Measurements from ENCODE around the gene FASTK.

FASTK gene

DNA sequence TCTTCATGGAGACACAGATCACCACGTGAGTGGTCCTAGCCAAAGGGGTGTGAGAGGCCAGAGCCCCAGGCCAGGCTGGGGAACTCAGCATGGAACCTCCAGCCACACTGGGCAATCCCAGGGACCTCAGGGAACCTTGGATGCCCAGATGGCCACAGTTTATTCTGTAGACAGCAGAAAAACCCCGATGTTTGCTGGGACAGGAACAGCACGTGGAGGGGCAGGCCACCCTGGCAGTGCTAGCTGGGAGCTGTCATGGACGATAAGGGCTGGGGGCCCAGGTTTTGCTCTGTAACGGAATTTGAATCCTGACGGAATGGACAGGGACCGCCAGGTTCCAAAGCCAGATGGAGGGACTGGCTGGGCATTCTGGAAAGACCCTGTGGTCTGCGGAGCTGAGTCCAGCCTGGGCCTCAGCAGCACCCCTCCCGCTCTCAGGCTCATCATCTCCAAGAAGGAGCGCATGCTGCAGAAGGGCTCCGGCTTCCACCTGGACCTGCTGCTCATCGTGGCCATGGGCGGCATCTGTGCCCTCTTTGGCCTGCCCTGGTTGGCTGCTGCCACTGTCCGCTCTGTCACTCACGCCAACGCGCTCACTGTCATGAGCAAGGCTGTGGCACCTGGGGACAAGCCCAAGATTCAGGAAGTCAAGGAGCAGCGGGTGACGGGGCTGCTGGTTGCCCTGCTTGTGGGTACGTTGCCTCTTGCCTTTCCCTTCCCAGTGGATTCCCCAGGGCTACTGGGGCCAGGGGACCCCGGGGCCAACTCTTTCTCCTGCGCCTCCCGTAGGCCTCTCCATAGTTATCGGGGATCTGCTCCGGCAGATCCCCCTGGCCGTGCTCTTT lies 5.6 kb downstream of the FASTK start:
- no peak for TF ChIP-seq EZH2phosphoT487 (conservative IDR thresholded peaks at IDR 0.05; ENCODE audit: low read length)
- TF ChIP-seq, protein P1, sequence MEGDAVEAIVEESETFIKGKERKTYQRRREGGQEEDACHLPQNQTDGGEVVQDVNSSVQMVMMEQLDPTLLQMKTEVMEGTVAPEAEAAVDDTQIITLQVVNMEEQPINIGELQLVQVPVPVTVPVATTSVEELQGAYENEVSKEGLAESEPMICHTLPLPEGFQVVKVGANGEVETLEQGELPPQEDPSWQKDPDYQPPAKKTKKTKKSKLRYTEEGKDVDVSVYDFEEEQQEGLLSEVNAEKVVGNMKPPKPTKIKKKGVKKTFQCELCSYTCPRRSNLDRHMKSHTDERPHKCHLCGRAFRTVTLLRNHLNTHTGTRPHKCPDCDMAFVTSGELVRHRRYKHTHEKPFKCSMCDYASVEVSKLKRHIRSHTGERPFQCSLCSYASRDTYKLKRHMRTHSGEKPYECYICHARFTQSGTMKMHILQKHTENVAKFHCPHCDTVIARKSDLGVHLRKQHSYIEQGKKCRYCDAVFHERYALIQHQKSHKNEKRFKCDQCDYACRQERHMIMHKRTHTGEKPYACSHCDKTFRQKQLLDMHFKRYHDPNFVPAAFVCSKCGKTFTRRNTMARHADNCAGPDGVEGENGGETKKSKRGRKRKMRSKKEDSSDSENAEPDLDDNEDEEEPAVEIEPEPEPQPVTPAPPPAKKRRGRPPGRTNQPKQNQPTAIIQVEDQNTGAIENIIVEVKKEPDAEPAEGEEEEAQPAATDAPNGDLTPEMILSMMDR (IDR thresholded peaks at IDR 0.05; ENCODE audit: insufficient read depth, low read length, poor library complexity, severe bottlenecking) = no peak
- H3K4me3 ChIP-seq (ENCODE audit: insufficient read depth, low read length, poor library complexity, severe bottlenecking) = no peak overlapping the region
- no peaks in the 10 kb centered on the region for H4K20me1 ChIP-seq (ENCODE audit: low read depth, low read length)
- H3K27ac ChIP-seq (ENCODE audit: low read depth, low read length) = no peak overlapping the region
- H3K36me3 ChIP-seq (ENCODE audit: low read length) = no peaks in the 10 kb centered on the region
- H3K9me3 ChIP-seq (ENCODE audit: insufficient read depth, low read length) = no peaks in the 10 kb centered on the region
- H2AFZ ChIP-seq (ENCODE audit: low read depth, low read length, severe bottlenecking) = no peak overlapping the region
- H3K4me2 ChIP-seq (ENCODE audit: low read depth, low read length, poor library complexity, severe bottlenecking) = no peak overlapping the region
- no peaks in the 10 kb centered on the region for H3K9me2 ChIP-seq (replicated peaks; ENCODE audit: insufficient read depth, low read length)
- H3K79me2 ChIP-seq (ENCODE audit: insufficient read depth, low read length) = peaks cover 11% of the 10 kb centered on the region; the same call in 1 of the 2 replicates
- peaks cover 10% of the 10 kb centered on the region; the same call in 1 of the 2 replicates for H3F3A ChIP-seq (ENCODE audit: insufficient read depth)
- no peaks in the 10 kb centered on the region for H3K27me3 ChIP-seq (ENCODE audit: low read length)
- no peak overlapping the region for H3K9ac ChIP-seq (ENCODE audit: low read length)

GRCh38 chr7:151073990-151074389 lies 6.6 kb downstream of the FASTK start:
- H3K9me3 ChIP-seq (ENCODE audit: insufficient read depth, low read length) = no peaks in the 10 kb centered on the region
- no peak overlapping the region for H3K9ac ChIP-seq (ENCODE audit: low read length)
- no peaks in the 10 kb centered on the region for H3K27me3 ChIP-seq (ENCODE audit: low read length)
- H4K20me1 ChIP-seq (ENCODE audit: low read depth, low read length) = no peaks in the 10 kb centered on the region
- H2AFZ ChIP-seq (ENCODE audit: low read depth, low read length, severe bottlenecking) = no peak overlapping the region
- H3K79me2 ChIP-seq (ENCODE audit: insufficient read depth, low read length) = peaks cover under 1% of the 10 kb centered on the region; the same call in 1 of the 2 replicates
- H3K4me3 ChIP-seq (ENCODE audit: insufficient read depth, low read length, poor library complexity, severe bottlenecking) = no peak overlapping the region
- no peaks in the 10 kb centered on the region for H3K36me3 ChIP-seq (ENCODE audit: low read length)
- H3F3A ChIP-seq (ENCODE audit: insufficient read depth) = peaks cover 10% of the 10 kb centered on the region; the same call in 1 of the 2 replicates
- H3K4me2 ChIP-seq (ENCODE audit: low read depth, low read length, poor library complexity, severe bottlenecking) = no peak overlapping the region
- no peak for TF ChIP-seq EZH2phosphoT487 (conservative IDR thresholded peaks at IDR 0.05; ENCODE audit: low read length)
- TF ChIP-seq, protein P1 (IDR thresholded peaks at IDR 0.05; ENCODE audit: insufficient read depth, low read length, poor library complexity, severe bottlenecking) = no peak
- no peaks in the 10 kb centered on the region for H3K9me2 ChIP-seq (replicated peaks; ENCODE audit: insufficient read depth, low read length)
- H3K27ac ChIP-seq (ENCODE audit: low read depth, low read length) = no peak overlapping the region

- Histone ChIP-seq H3K9me3 (ENCODE audit: insufficient read depth, low read length) (no peaks in the 10 kb centered on the region), H3K9ac (ENCODE audit: low read length) (no peak overlapping the region), H3K9me2 (replicated peaks; ENCODE audit: insufficient read depth, low read length) (no peaks in the 10 kb centered on the region), H3K4me2 (ENCODE audit: low read depth, low read length, poor library complexity, severe bottlenecking) (no peak overlapping the region), H3K27me3 (ENCODE audit: low read length) (no peaks in the 10 kb centered on the region), H4K20me1 (ENCODE audit: low read depth, low read length) (no peaks in the 10 kb centered on the region), H3K27ac (ENCODE audit: low read depth, low read length) (no peak overlapping the region), H3K79me2 (ENCODE audit: insufficient read depth, low read length) (no peaks in the 10 kb centered on the region), H3F3A (ENCODE audit: insufficient read depth) (no peaks in the 10 kb centered on the region), H2AFZ (ENCODE audit: low read depth, low read length, severe bottlenecking) (no peak overlapping the region), H3K36me3 (ENCODE audit: low read length) (no peaks in the 10 kb centered on the region), H3K4me3 (ENCODE audit: insufficient read depth, low read length, poor library complexity, severe bottlenecking) (no peak overlapping the region)
- TF ChIP-seq, protein P1 (IDR thresholded peaks at IDR 0.05; ENCODE audit: insufficient read depth, low read length, poor library complexity, severe bottlenecking) = no peak
- TF ChIP-seq EZH2phosphoT487 (conservative IDR thresholded peaks at IDR 0.05; ENCODE audit: low read length) = no peak
Observed at GRCh38 chr7:151071032-151071866, 9.4 kb downstream of the FASTK start.

All from SU-DHL-6 (cell line).